SH-SY5Y (cell line): ENCODE data around the gene EEPD1.

Source experiments
- GATA2 ChIP-seq: IDR thresholded peaks from 2 replicates; pipeline ENCODE4 v1.6.1; 2011; ENCODE audit warnings: mild to moderate bottlenecking, low read depth, low read length
- GATA3 ChIP-seq: IDR thresholded peaks from 2 replicates; pipeline ENCODE4 v1.6.1; 2011; ENCODE audit warnings: low read depth, mild to moderate bottlenecking, low read length, moderate library complexity

DNA sequence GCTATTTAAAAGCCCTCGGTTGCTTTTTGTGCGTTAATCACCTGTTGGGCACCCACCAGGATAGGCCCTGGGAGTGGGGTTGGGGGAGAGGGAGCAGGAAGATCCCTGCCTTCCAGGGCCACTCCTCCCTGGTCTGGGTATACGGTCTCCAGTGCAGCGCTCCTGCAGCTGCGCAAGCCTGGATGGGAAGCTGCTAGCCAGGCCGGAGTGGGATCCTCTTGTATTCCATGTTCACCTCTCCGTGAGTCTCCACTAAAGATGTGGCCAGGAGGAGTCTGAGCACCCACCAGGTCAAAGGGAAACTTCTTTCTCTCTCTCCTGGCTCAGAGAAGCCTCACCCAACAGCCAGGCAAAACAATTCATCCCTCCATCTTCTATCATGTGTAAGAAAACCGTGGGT is 157.8 kb downstream of the EEPD1 start:
- TF ChIP-seq GATA2 (no peak), GATA3 (no peak)
